ENCODE data around the gene PPM1B.
"Not testable (repeated sequence)": the region's sequence is repeated elsewhere in the genome, so short reads cannot be mapped to it uniquely, and the experiment has no call there.

Gene PPM1B

DNA sequence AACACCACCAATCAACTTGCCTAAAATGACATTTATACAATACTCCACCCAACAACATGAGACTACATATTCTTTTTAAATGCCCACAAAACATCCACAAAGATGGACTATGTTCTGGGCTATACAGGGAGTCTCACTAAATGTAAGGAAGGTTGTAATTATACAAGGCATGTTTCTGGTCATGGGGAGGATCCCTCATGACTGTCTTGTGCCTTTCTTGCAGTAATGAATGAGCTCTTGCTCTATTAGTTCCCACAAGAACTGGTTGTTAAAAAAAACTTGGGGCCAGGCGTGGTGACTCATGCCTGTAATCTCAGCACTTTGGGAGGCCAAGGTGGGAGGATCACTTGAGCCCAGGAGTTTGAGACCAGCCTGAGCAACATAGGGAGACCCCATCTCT is 89.1 kb downstream of the PPM1B start:
- DNase-seq, result not testable (repeated sequence)

DNA sequence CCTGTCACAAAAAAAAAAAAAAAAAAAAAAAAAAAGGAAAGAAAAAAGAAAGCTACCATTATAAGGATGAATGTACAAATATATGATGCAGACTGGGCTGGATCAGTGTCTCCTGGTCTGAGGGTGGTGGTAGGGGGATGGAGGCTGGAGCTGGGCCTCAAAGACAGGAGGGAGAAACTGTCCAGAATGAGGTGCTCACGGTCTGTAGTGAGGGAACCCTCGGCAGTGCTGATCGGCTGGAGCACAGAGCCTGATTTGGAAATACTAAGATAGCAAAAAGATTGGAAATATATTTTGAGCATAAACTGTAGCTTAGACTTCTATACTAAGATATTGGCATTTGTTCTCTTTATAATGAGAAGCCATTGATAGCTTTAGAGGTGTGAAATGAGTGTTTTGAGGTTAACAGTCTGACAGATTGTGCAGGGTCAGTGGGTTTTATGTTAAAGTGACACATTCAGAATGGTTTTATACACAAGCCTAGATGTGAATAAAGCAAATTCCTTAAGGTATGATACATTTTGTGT is 98.7 kb downstream of the PPM1B start:
- no peak for DNase-seq

DNA sequence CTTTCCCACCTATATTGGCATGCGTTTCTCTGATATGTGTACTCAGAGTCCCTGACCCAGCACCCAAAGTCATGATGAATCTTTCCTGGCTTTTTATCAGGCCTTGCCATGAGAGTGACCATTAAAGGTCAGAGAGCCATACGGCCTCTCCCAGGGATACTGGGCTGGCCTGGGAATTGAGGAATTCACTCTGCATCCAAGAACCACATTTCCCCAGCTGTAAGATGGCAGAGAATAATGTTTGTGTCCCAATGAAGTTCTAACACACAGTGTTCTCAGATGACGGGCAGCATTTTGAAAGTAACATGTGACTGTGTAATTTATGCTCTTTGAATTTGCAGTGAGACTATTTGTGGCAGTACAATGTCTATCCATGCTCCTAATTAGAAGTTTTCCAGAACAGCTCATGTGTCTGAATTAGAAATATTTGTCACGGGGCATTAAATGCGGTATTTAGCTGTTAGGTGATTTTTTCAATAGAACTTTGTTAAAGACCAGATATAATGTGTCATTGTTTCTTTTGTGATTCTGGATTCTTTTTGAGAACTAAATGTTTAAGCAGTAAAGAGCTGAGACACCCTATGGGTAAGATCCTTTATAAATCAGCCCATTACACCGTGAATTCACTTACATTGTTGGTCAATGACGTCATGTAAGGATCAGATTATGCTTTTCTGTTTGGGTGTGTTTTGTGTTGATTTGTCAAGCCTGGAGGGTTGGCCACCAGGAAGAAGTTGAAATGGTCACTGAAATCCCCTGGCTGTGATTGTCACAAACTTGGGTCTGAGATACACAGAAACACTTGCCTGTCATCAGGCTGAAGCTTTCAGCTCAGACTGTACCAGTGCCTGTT is 99.3 kb downstream of the PPM1B start:
- DNase-seq, result no peak

DNA sequence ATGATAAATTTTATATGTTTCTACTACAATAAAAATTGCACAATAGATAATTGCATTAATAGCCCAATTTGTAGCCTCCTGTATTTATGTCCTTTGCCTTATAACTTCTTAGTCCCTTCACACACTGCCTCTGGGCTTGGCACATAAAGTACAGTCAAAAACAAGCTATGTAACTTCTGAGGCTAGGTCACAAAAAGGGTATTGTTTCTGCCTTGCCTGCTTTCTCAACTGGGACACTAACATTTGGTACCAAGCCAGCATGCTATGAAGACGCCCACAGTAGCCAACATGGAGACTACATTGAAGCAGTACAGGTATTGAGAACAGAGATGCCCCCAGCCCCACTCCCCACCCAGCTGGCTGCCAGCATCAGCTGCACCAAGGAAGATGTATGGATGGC is 101.2 kb downstream of the PPM1B start:
- DNase-seq, result no peak

DNA sequence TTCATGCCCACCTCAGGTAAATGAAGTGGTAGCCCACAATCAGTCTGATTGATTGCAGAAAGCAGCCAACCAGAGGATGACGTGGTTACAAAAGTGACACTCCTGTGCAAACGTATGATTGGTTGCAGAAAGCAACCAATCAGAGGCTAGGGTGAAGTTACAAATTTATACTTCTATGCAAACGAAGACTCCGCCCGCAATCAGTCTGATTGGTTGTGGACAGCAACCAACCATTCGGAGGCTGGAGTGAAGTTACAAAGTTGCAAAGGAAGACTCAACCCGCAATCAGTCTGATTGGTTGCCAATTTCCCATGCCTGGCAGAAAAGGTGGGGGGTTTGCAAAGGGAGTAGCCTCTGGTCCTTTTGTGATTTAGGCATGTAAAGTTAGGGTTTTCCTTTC is 102.6 kb downstream of the PPM1B start:
- DNase-seq, result no peak

- no peak for DNase-seq
Observed at GRCh38 chr2:44273076-44273475, 104.4 kb downstream of the PPM1B start.

- no peak for DNase-seq
Observed at GRCh38 chr2:44273596-44273995, 104.9 kb downstream of the PPM1B start.

- no peak for DNase-seq
Observed at GRCh38 chr2:44275927-44276303, 107.2 kb downstream of the PPM1B start.

GRCh38 chr2:44277541-44277940 is 108.9 kb downstream of the PPM1B start:
- no peak for DNase-seq

DNA sequence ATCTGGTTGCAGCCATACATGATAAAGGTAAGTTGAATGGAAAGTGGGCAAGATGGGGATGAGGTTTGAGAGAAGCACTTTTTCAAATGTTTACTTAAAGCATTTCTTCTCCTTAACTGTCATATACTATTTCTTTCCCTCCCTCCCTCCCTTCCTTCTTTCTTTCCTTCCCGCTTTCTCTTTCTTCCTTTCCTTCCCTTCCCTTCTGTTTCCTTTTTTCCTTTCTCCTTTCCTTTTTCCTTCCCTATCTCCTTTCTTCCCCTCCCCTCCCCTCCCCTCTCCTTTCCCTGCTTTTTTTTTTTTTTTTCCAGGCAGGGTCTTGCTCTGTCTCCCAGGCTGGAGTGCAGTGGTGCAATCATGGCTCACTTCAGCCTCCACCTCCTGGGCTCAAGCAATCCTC is 112.2 kb downstream of the PPM1B start:
- DNase-seq, result no peak

All from Kasumi-1 (cell line).